ENCODE data around the gene KL. TPM values are rescaled to one million over a fixed set of nuclear protein-coding genes. Genes with fewer than 3 reads are reported as not detected.

KL gene
- total RNA-seq, 2 donors from 2014 or later = 1.1 to 1.9 TPM

- DNase-seq (ENCODE audit: low spot score) (no peak), ATAC-seq (ENCODE audit: insufficient number of reproducible peaks, low FRiP score, low read depth) (no peak)
- TF ChIP-seq CTCF (IDR thresholded peaks at IDR 0.05) = no peak
- no peaks in the 10 kb centered on the region for H3K9me3 ChIP-seq
- no peaks in the 10 kb centered on the region for H3K27me3 ChIP-seq (replicated peaks; ENCODE audit: insufficient read depth)
- peaks cover 0 to 3% of the 10 kb centered on the region in 2 donors for H3K4me1 ChIP-seq (ENCODE audit: control insufficient read depth in 1 of 2, low read depth in 2 of 2)
- H3K27ac ChIP-seq = no peak overlapping the region
- H3K36me3 ChIP-seq = no peaks in the 10 kb centered on the region
- H3K4me3 ChIP-seq = no peak overlapping the region
These were observed 968 bp upstream of the KL start for GRCh38 chr13:33015241-33015668.

GRCh38 chr13:33015791-33016323 is 366 bp upstream of the KL start:
- DNase-seq (ENCODE audit: low spot score) = no peak

GRCh38 chr13:33017323-33017929 is 1.2 kb downstream of the KL start:
- DNase-seq (ENCODE audit: low spot score) = no peak
- peaks cover 0 to 3% of the 10 kb centered on the region in 2 donors for H3K4me1 ChIP-seq (ENCODE audit: control insufficient read depth in 1 of 2, low read depth in 2 of 2)
- peak; percentile 49 for ATAC-seq (ENCODE audit: insufficient number of reproducible peaks, low FRiP score, low read depth)
- peak overlapping the region; percentile 77 for H3K4me3 ChIP-seq
- no peaks in the 10 kb centered on the region for H3K9me3 ChIP-seq
- no peaks in the 10 kb centered on the region for H3K27me3 ChIP-seq (replicated peaks; ENCODE audit: insufficient read depth)
- H3K36me3 ChIP-seq = no peaks in the 10 kb centered on the region
- peak overlapping the region in 1 of 2 donors; percentile 7 for H3K27ac ChIP-seq
- TF ChIP-seq CTCF (IDR thresholded peaks at IDR 0.05) = peak; percentile 37

More at GRCh38 chr13:33015791-33016323, 366 bp upstream of the KL start:
- TF ChIP-seq CTCF (IDR thresholded peaks at IDR 0.05) = no peak
- ATAC-seq (ENCODE audit: insufficient number of reproducible peaks, low FRiP score, low read depth) = no peak
- H3K4me3 ChIP-seq = peak overlapping the region; percentile 68
- no peak overlapping the region for H3K27ac ChIP-seq
- H3K27me3 ChIP-seq (replicated peaks; ENCODE audit: insufficient read depth) = no peaks in the 10 kb centered on the region
- peaks cover 0 to 3% of the 10 kb centered on the region in 2 donors for H3K4me1 ChIP-seq (ENCODE audit: control insufficient read depth in 1 of 2, low read depth in 2 of 2)
- no peaks in the 10 kb centered on the region for H3K9me3 ChIP-seq
- H3K36me3 ChIP-seq = no peaks in the 10 kb centered on the region

GRCh38 chr13:33018886-33019285 is 2.7 kb downstream of the KL start:
- peaks cover 0 to 3% of the 10 kb centered on the region in 2 donors for H3K4me1 ChIP-seq (ENCODE audit: control insufficient read depth in 1 of 2, low read depth in 2 of 2)
- H3K9me3 ChIP-seq = no peaks in the 10 kb centered on the region
- no peaks in the 10 kb centered on the region for H3K36me3 ChIP-seq
- ATAC-seq (ENCODE audit: insufficient number of reproducible peaks, low FRiP score, low read depth) (no peak), DNase-seq (ENCODE audit: low spot score) (no peak)
- H3K27me3 ChIP-seq (replicated peaks; ENCODE audit: insufficient read depth) = no peaks in the 10 kb centered on the region
- no peak for TF ChIP-seq CTCF (IDR thresholded peaks at IDR 0.05)
- H3K27ac ChIP-seq = no peak overlapping the region
- no peak overlapping the region for H3K4me3 ChIP-seq

GRCh38 chr13:33022986-33023385 is 6.8 kb downstream of the KL start:
- Histone ChIP-seq H3K27ac (no peak overlapping the region), H3K4me1 (ENCODE audit: control insufficient read depth in 1 of 2, low read depth in 2 of 2) (no peaks in the 10 kb centered on the region), H3K9me3 (no peaks in the 10 kb centered on the region), H3K36me3 (no peaks in the 10 kb centered on the region), H3K4me3 (no peak overlapping the region), H3K27me3 (replicated peaks; ENCODE audit: insufficient read depth) (no peaks in the 10 kb centered on the region)
- ATAC-seq (ENCODE audit: insufficient number of reproducible peaks, low FRiP score, low read depth) (no peak), DNase-seq (ENCODE audit: low spot score) (no peak)
- no peak for TF ChIP-seq CTCF (IDR thresholded peaks at IDR 0.05)
